ENCODE measurements around the gene LRRC37A.
"Not testable (repeated sequence)": the region's sequence is repeated elsewhere in the genome, so short reads cannot be mapped to it uniquely, and the experiment has no call there.

DNA sequence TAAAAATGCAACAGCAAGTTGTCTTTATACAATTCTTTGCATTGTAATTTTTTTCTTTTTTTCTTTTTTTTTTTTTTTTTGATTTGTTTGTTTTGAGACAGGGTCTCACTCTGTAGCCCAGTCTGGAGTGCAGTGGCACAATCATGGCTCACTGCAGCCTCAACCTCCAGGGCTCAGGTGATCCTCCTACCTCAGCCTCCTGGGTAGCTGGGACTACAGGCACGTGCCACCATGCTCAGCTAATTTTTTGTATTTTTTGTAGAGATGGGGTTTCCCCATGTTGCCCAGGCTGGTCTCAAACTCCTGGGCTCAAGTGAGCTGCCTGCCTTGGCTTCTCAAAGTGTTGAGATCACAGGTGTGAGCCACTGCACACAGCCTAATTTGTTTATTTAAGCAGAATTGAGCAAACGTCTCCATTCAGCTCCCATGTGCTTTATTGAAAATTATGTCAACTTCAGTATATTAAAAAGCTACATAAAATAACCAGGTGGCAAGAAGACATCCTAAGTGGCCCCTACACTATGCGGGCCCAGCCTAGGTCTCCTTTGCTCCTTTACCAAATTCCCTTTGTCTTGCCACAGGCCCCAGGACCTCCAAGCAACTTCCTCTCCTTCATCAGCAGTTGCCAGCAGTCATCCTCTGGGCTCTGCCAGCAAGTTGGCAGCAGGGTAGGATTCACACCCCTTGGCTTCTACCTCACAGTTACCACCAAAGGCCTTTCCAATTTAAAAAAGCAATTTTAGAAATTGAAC lies 18.0 kb upstream of the LRRC37A start:
- TF ChIP-seq, protein P1, sequence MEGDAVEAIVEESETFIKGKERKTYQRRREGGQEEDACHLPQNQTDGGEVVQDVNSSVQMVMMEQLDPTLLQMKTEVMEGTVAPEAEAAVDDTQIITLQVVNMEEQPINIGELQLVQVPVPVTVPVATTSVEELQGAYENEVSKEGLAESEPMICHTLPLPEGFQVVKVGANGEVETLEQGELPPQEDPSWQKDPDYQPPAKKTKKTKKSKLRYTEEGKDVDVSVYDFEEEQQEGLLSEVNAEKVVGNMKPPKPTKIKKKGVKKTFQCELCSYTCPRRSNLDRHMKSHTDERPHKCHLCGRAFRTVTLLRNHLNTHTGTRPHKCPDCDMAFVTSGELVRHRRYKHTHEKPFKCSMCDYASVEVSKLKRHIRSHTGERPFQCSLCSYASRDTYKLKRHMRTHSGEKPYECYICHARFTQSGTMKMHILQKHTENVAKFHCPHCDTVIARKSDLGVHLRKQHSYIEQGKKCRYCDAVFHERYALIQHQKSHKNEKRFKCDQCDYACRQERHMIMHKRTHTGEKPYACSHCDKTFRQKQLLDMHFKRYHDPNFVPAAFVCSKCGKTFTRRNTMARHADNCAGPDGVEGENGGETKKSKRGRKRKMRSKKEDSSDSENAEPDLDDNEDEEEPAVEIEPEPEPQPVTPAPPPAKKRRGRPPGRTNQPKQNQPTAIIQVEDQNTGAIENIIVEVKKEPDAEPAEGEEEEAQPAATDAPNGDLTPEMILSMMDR (IDR thresholded peaks at IDR 0.05), result not testable (repeated sequence)
- TF ChIP-seq POLR2A (IDR thresholded peaks at IDR 0.05), result not testable (repeated sequence)
